Measurements from ENCODE around the gene CDC45. TPM values are rescaled to one million over a fixed set of nuclear protein-coding genes. Genes with fewer than 3 reads are reported as not detected.

CDC45 gene
- total and polyA plus RNA-seq, 9 donors = 0.46 to 2.2 (median 1.1) TPM; not detected in 3

GRCh38 chr22:19471572-19471971, 8.1 kb upstream of the CDC45 start:
- no peak overlapping the region for H3K4me3 ChIP-seq
- WGBS, 3 donors = 83 to 91% (median 86%) methylated on average over 11 of the region's 11 CpGs
- no peaks in the 10 kb centered on the region for H3K4me1 ChIP-seq (ENCODE audit: insufficient read depth)
- H3K36me3 ChIP-seq = no peaks in the 10 kb centered on the region
- DNase-seq = no peak
- no peak for TF ChIP-seq EP300 (IDR thresholded peaks at IDR 0.05)
- no peak for TF ChIP-seq POLR2A (IDR thresholded peaks at IDR 0.05)
- TF ChIP-seq CTCF (IDR thresholded peaks at IDR 0.05) = no peak
- no peak overlapping the region for H3K27ac ChIP-seq
- H3K9me3 ChIP-seq = no peaks in the 10 kb centered on the region
- intact Hi-C loops (cut with DNase I) = loop anchor here in 1 of 4 donors (10.0 kb wide), 1 partner anchor 287 kb away; no protein-coding TSS in a partner anchor
- no peaks in the 10 kb centered on the region for H3K27me3 ChIP-seq

GRCh38 chr22:19472233-19472632, 7.5 kb upstream of the CDC45 start:
- WGBS, 3 donors = 86 to 88% (median 88%) methylated on average over 8 of the region's 8 CpGs
- TF ChIP-seq CTCF (IDR thresholded peaks at IDR 0.05) (no peak), POLR2A (IDR thresholded peaks at IDR 0.05) (no peak), EP300 (IDR thresholded peaks at IDR 0.05) (no peak)
- intact Hi-C loops (cut with DNase I) = loop anchor here in 1 of 4 donors (10.0 kb wide), 1 partner anchor 287 kb away; no protein-coding TSS in a partner anchor
- H3K27ac ChIP-seq = no peak overlapping the region
- H3K4me3 ChIP-seq = no peak overlapping the region
- no peaks in the 10 kb centered on the region for H3K4me1 ChIP-seq (ENCODE audit: insufficient read depth)
- H3K9me3 ChIP-seq = no peaks in the 10 kb centered on the region
- H3K27me3 ChIP-seq = no peaks in the 10 kb centered on the region
- H3K36me3 ChIP-seq = no peaks in the 10 kb centered on the region
- DNase-seq = no peak

DNA sequence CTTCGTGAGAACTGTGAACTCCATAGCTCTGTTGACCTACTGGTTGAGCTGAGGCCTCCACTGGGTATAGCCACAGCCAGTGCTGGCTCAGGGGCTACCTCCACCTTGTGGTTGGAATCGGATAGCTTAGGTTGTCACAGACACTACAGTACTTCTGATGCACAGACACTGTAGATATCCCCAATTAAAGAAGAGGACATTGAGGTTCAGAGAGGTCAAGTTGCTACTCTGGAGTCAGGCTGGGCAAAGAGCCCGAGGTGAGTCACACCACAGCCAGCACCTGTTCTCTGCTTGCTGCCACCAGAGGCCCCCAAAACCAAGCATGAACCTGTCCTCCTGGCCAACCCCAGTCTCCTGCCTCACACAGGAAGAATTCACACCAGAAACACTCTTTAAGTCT, 6.1 kb upstream of the CDC45 start:
- no peak for DNase-seq
- Histone ChIP-seq H3K36me3 (no peaks in the 10 kb centered on the region), H3K27me3 (no peaks in the 10 kb centered on the region), H3K4me3 (no peak overlapping the region), H3K4me1 (ENCODE audit: insufficient read depth) (peaks cover 3% of the 10 kb centered on the region), H3K9me3 (no peaks in the 10 kb centered on the region), H3K27ac (no peak overlapping the region)
- WGBS, 3 donors = 62 to 77% (median 77%) methylated on average over 3 of the region's 3 CpGs
- no peak for TF ChIP-seq CTCF (IDR thresholded peaks at IDR 0.05)
- TF ChIP-seq POLR2A (IDR thresholded peaks at IDR 0.05) = no peak
- TF ChIP-seq EP300 (IDR thresholded peaks at IDR 0.05) = no peak
- intact Hi-C loops (cut with DNase I) = loop anchor here in 1 of 4 donors (10.0 kb wide), 1 partner anchor 289 kb away; no protein-coding TSS in a partner anchor

DNA sequence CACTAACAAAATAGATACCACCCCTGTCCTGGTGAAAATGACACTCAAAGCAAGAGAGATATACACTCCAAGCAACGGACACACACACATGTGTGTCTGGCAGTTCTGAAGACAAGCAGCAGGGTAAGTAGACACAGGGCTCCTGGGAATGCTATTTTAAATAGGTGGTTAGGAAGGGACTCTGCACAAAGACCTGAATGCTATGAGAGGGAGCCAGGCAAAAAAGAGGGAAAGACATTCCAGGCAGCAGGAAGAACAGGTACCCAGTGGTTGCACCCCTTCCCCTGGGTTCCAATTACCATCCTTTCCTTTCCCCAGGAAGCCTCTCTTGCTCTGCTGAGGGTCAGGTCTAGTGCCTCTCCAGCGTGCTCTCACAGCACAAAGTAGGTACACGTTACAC, 3.7 kb upstream of the CDC45 start:
- WGBS, 3 donors = 61 to 65% (median 64%) methylated on average over 3 of the region's 3 CpGs
- Histone ChIP-seq H3K4me3 (no peak overlapping the region), H3K27ac (no peak overlapping the region), H3K27me3 (no peaks in the 10 kb centered on the region), H3K4me1 (ENCODE audit: insufficient read depth) (peaks cover 7% of the 10 kb centered on the region), H3K9me3 (no peaks in the 10 kb centered on the region), H3K36me3 (no peaks in the 10 kb centered on the region)
- intact Hi-C loops (cut with DNase I) = loop anchor here in 1 of 4 donors (10.0 kb wide), 1 partner anchor 291 kb away; no protein-coding TSS in a partner anchor
- DNase-seq = no peak
- TF ChIP-seq POLR2A (IDR thresholded peaks at IDR 0.05) = no peak
- no peak for TF ChIP-seq CTCF (IDR thresholded peaks at IDR 0.05)
- no peak for TF ChIP-seq EP300 (IDR thresholded peaks at IDR 0.05)

Measured in ovary (tissue), 9 donors.